ENCODE results near the gene RAMACL.

GRCh38 chr6:166626177-166627032, 39.9 kb upstream of the RAMACL start:
- TF ChIP-seq, protein P1, sequence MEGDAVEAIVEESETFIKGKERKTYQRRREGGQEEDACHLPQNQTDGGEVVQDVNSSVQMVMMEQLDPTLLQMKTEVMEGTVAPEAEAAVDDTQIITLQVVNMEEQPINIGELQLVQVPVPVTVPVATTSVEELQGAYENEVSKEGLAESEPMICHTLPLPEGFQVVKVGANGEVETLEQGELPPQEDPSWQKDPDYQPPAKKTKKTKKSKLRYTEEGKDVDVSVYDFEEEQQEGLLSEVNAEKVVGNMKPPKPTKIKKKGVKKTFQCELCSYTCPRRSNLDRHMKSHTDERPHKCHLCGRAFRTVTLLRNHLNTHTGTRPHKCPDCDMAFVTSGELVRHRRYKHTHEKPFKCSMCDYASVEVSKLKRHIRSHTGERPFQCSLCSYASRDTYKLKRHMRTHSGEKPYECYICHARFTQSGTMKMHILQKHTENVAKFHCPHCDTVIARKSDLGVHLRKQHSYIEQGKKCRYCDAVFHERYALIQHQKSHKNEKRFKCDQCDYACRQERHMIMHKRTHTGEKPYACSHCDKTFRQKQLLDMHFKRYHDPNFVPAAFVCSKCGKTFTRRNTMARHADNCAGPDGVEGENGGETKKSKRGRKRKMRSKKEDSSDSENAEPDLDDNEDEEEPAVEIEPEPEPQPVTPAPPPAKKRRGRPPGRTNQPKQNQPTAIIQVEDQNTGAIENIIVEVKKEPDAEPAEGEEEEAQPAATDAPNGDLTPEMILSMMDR (IDR thresholded peaks at IDR 0.05; ENCODE audit: low read depth, low read length, missing input control) = no peak
- TF ChIP-seq, protein P2, sequence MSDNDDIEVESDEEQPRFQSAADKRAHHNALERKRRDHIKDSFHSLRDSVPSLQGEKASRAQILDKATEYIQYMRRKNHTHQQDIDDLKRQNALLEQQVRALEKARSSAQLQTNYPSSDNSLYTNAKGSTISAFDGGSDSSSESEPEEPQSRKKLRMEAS (IDR thresholded peaks at IDR 0.05) = no peak
- TF ChIP-seq RAD21 (IDR thresholded peaks at IDR 0.05) (peak in 1 of 2 donors; percentile 8), YY1 (IDR thresholded peaks at IDR 0.05) (no peak)
